OCI-LY3 (cell line): ENCODE measurements around the gene RAD51B.
A peak's percentile ranks its signal among the peaks of the same experiment; 100 is the strongest.

ENCODE experiments used
- H2AFZ ChIP-seq: fragments of 200-600, 300-600 bp; shearing (Covaris generic); 2 replicates; pipeline ENCODE4 v1.6.0; 2014; ENCODE audit warnings: antibody characterized with exemption, low read depth, low read length
- H3K27ac ChIP-seq: fragments of 200-600, 300-600 bp; sonication (generic); 2 replicates; pipeline ENCODE4 v1.5.1; 2014; ENCODE audit warnings: mild to moderate bottlenecking, low read length, moderate library complexity, mixed read lengths
- H3K27me3 ChIP-seq: fragments of 200-600, 300-600 bp; sonication (generic); 2 replicates; pipeline ENCODE4 v1.6.1; 2014; ENCODE audit warnings: low read depth, low read length, mixed read lengths
- H3K36me3 ChIP-seq: fragments of 200-600, 300-600 bp; sonication (generic); replicated peaks from 2 replicates; pipeline ENCODE3; 2014; ENCODE audit warnings: low read depth, low read length, mixed read lengths
- H3K4me1 ChIP-seq: fragments of 300-600, 200-600 bp; sonication (generic); 2 replicates; pipeline ENCODE4 v1.6.1; 2014; ENCODE audit warnings: low read length, mixed read lengths
- H3K4me2 ChIP-seq: fragments of 200-600, 300-600 bp; sonication (generic); 2 replicates; pipeline ENCODE4 v1.6.1; 2014; ENCODE audit warnings: low read length, mixed read lengths
- H3K4me3 ChIP-seq: fragments of 300-600, 200-600 bp; sonication (generic); 2 replicates; pipeline ENCODE4 v1.5.1; 2014; ENCODE audit warnings: antibody characterized with exemption, mild to moderate bottlenecking, low read length, moderate library complexity
- H3K79me2 ChIP-seq: fragments of 300-600, 200-600 bp; shearing (Covaris generic); 2 replicates; pipeline ENCODE4 v1.6.1; 2014; ENCODE audit warnings: mild to moderate bottlenecking, low read length, mixed read lengths
- H3K9ac ChIP-seq: fragments of 300-600, 200-600 bp; shearing (Covaris generic); 2 replicates; pipeline ENCODE4 v1.6.0; 2014; ENCODE audit warnings: mild to moderate bottlenecking, low read length, moderate library complexity
- H3K9me3 ChIP-seq: fragments of 200-600, 300-600 bp; shearing (Covaris generic); 2 replicates; pipeline ENCODE4 v1.6.1; 2014; ENCODE audit warnings: low read length, mixed read lengths; ENCODE audit not compliant: insufficient read depth
- H4K20me1 ChIP-seq: fragments of 200-600, 300-600 bp; sonication (generic); 2 replicates; pipeline ENCODE4 v1.6.1; 2016; ENCODE audit warnings: low read length, mixed read lengths; ENCODE audit not compliant: insufficient read depth
- EZH2phosphoT487 ChIP-seq: fragments of 200-600 bp; shearing (Covaris generic); IDR thresholded peaks from 2 replicates; pipeline ENCODE4 v1.6.1; 2018; ENCODE audit warnings: antibody characterized with exemption, mixed run types, low read depth
- TF ChIP-seq, protein P1 (sequence below): fragments of 200-600, 300-600 bp; sonication (generic); IDR thresholded peaks from 2 replicates; pipeline ENCODE4 v1.5.1; 2014; ENCODE audit warnings: antibody characterized with exemption, low read length, low read depth

Gene RAD51B

GRCh38 chr14:68464711-68465110 is 645.1 kb downstream of the RAD51B start:
- no peak overlapping the region for H3K27ac ChIP-seq
- no peak overlapping the region for H3K9ac ChIP-seq
- no peak for TF ChIP-seq EZH2phosphoT487
- TF ChIP-seq, protein P1, sequence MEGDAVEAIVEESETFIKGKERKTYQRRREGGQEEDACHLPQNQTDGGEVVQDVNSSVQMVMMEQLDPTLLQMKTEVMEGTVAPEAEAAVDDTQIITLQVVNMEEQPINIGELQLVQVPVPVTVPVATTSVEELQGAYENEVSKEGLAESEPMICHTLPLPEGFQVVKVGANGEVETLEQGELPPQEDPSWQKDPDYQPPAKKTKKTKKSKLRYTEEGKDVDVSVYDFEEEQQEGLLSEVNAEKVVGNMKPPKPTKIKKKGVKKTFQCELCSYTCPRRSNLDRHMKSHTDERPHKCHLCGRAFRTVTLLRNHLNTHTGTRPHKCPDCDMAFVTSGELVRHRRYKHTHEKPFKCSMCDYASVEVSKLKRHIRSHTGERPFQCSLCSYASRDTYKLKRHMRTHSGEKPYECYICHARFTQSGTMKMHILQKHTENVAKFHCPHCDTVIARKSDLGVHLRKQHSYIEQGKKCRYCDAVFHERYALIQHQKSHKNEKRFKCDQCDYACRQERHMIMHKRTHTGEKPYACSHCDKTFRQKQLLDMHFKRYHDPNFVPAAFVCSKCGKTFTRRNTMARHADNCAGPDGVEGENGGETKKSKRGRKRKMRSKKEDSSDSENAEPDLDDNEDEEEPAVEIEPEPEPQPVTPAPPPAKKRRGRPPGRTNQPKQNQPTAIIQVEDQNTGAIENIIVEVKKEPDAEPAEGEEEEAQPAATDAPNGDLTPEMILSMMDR: no peak
- H3K9me3 ChIP-seq: no peaks in the 10 kb centered on the region
- H3K4me3 ChIP-seq: no peak overlapping the region
- H2AFZ ChIP-seq: no peak overlapping the region
- no peaks in the 10 kb centered on the region for H3K27me3 ChIP-seq
- H3K36me3 ChIP-seq: no peaks in the 10 kb centered on the region
- H3K4me1 ChIP-seq: peaks cover 15% of the 10 kb centered on the region
- H3K79me2 ChIP-seq: no peaks in the 10 kb centered on the region
- H3K4me2 ChIP-seq: no peak overlapping the region
- H4K20me1 ChIP-seq: no peaks in the 10 kb centered on the region

GRCh38 chr14:68466491-68466977 is 647.0 kb downstream of the RAD51B start:
- Histone ChIP-seq H2AFZ (no peak overlapping the region), H3K79me2 (no peaks in the 10 kb centered on the region), H3K27ac (no peak overlapping the region), H3K4me2 (no peak overlapping the region), H3K36me3 (no peaks in the 10 kb centered on the region), H3K27me3 (no peaks in the 10 kb centered on the region), H4K20me1 (no peaks in the 10 kb centered on the region), H3K9ac (no peak overlapping the region), H3K4me3 (no peak overlapping the region), H3K4me1 (peaks cover 33% of the 10 kb centered on the region), H3K9me3 (no peaks in the 10 kb centered on the region)
- TF ChIP-seq, protein P1: no peak
- TF ChIP-seq EZH2phosphoT487: no peak

GRCh38 chr14:68467425-68467824 is 647.8 kb downstream of the RAD51B start:
- H3K9ac ChIP-seq: no peak overlapping the region
- H3K4me1 ChIP-seq: peaks cover 42% of the 10 kb centered on the region
- H3K4me3 ChIP-seq: no peak overlapping the region
- TF ChIP-seq, protein P1: no peak
- TF ChIP-seq EZH2phosphoT487: no peak
- no peaks in the 10 kb centered on the region for H3K36me3 ChIP-seq
- no peaks in the 10 kb centered on the region for H3K9me3 ChIP-seq
- no peaks in the 10 kb centered on the region for H3K79me2 ChIP-seq
- H4K20me1 ChIP-seq: no peaks in the 10 kb centered on the region
- H2AFZ ChIP-seq: no peak overlapping the region
- H3K4me2 ChIP-seq: no peak overlapping the region
- H3K27ac ChIP-seq: no peak overlapping the region
- H3K27me3 ChIP-seq: no peaks in the 10 kb centered on the region

DNA sequence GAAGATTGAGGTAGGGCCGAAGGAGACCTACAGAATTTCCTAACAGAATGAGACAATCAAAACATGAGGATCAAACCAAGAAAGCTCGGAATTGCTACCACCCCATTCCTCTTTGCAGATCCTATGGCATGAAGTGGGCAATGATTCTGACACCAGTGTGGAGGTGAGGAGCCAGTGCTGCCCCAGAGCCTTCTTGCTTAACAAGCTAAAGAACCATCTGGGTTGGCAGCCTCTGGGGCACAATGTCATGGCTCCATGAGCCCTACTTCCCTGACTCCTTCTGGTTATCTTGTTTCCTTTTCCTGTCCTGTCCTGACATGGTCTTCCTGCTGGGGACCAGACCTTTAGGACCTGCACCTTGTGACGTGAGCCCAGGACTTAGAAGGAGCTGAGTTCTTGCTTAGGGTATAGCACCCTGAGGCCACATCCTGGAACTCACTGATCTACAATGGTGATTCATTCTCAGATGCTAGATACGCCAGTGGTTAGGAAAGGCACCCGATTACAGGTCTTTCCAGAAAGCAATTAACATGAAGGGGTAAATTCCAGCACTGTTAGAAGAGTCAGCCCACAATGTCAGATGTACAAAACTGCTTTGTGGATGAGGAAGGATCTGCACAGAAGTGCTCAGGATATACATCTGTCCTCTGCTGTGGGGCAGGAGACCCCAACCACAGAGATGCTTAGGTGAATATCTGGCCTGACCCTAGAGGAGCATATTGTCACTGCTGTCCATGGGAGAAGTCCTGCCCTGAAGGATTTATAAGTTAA is 649.0 kb downstream of the RAD51B start:
- TF ChIP-seq, protein P1: no peak
- no peak for TF ChIP-seq EZH2phosphoT487
- Histone ChIP-seq H3K4me2 (0 out of 2 replicates have a peak overlapping the region, but pooled peaks have one; percentile 10), H3K79me2 (no peaks in the 10 kb centered on the region), H4K20me1 (no peaks in the 10 kb centered on the region), H3K36me3 (no peaks in the 10 kb centered on the region), H3K4me1 (peaks cover 51% of the 10 kb centered on the region), H3K9ac (no peak overlapping the region), H3K9me3 (no peaks in the 10 kb centered on the region), H3K4me3 (no peak overlapping the region), H3K27me3 (no peaks in the 10 kb centered on the region), H3K27ac (no peak overlapping the region), H2AFZ (no peak overlapping the region)
